Measurements from ENCODE around the gene PIK3IP1.

PIK3IP1 gene

DNA sequence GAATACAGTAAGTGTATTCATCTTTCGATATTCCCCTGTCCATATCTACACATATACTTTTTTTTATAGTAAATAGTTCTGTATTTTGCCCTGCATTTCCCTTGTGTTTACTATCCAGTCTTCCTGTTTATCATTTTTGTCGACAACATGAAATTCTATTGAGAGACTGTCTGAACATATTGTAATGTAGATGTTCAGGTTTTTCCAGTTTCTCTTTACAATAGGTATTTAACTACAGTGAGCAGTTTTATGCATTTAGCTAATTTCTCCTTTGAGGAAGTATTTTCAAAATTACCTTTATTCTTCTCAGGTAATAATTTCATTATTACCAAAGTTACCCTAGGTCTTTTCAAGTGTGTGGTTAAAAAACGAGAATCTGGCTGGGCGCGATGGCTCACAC lies 16.7 kb downstream of the PIK3IP1 start:
- ATAC-seq: no peak
- no peak for TF ChIP-seq ZFP3 (CRISPR knock-in tag; IDR thresholded peaks at IDR 0.05)
- TF ChIP-seq ZNF8 (CRISPR knock-in tag; IDR thresholded peaks at IDR 0.05): no peak
- no peak for TF ChIP-seq RARB (CRISPR knock-in tag; IDR thresholded peaks at IDR 0.05)
- TF ChIP-seq, protein P1, sequence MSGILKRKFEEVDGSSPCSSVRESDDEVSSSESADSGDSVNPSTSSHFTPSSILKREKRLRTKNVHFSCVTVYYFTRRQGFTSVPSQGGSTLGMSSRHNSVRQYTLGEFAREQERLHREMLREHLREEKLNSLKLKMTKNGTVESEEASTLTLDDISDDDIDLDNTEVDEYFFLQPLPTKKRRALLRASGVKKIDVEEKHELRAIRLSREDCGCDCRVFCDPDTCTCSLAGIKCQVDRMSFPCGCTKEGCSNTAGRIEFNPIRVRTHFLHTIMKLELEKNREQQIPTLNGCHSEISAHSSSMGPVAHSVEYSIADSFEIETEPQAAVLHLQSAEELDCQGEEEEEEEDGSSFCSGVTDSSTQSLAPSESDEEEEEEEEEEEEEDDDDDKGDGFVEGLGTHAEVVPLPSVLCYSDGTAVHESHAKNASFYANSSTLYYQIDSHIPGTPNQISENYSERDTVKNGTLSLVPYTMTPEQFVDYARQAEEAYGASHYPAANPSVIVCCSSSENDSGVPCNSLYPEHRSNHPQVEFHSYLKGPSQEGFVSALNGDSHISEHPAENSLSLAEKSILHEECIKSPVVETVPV (CRISPR knock-in tag; IDR thresholded peaks at IDR 0.05): no peak
- no peak for TF ChIP-seq ARNTL (CRISPR knock-in tag; IDR thresholded peaks at IDR 0.05; ENCODE audit: borderline replicate concordance, low read depth)
- TF ChIP-seq, protein P2, sequence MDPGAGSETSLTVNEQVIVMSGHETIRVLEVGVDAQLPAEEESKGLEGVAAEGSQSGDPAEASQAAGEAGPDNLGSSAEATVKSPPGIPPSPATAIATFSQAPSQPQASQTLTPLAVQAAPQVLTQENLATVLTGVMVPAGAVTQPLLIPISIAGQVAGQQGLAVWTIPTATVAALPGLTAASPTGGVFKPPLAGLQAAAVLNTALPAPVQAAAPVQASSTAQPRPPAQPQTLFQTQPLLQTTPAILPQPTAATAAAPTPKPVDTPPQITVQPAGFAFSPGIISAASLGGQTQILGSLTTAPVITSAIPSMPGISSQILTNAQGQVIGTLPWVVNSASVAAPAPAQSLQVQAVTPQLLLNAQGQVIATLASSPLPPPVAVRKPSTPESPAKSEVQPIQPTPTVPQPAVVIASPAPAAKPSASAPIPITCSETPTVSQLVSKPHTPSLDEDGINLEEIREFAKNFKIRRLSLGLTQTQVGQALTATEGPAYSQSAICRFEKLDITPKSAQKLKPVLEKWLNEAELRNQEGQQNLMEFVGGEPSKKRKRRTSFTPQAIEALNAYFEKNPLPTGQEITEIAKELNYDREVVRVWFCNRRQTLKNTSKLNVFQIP (CRISPR knock-in tag; IDR thresholded peaks at IDR 0.05; ENCODE audit: borderline replicate concordance, low read depth): no peak
- TF ChIP-seq TCF4 (CRISPR knock-in tag; IDR thresholded peaks at IDR 0.05; ENCODE audit: borderline replicate concordance): no peak
- TF ChIP-seq ISL1 (CRISPR knock-in tag; IDR thresholded peaks at IDR 0.05): no peak
- TF ChIP-seq GLIS3 (CRISPR knock-in tag; IDR thresholded peaks at IDR 0.05): no peak
- TF ChIP-seq PPARA (CRISPR knock-in tag; IDR thresholded peaks at IDR 0.05; ENCODE audit: borderline replicate concordance): no peak
- no peak for TF ChIP-seq TOX (CRISPR knock-in tag; IDR thresholded peaks at IDR 0.05; ENCODE audit: borderline replicate concordance)
- no peak for TF ChIP-seq PATZ1 (CRISPR knock-in tag; IDR thresholded peaks at IDR 0.05; ENCODE audit: borderline replicate concordance)
- no peak for TF ChIP-seq ZNF70 (CRISPR knock-in tag; IDR thresholded peaks at IDR 0.05)

DNA sequence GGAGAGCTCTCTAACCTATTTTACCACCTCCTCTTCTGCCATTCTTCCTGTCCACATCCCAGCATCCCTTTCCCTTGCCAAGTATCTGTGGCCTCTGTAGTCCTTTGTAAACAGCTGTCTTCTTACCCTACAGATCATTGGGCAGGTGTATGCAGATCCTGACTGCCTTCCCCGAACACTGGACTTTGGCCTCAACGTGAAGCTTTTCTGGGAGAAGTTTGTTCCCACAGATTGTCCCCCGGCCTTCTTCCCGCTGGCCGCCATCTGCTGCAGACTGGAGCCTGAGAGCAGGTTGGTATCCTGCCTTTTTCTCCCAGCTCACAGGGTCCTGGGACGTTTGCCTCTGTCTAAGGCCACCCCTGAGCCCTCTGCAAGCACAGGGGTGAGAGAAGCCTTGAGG lies 17.3 kb downstream of the PIK3IP1 start:
- TF ChIP-seq ESRRG (CRISPR knock-in tag; IDR thresholded peaks at IDR 0.05): no peak
- no peak for ATAC-seq

DNA sequence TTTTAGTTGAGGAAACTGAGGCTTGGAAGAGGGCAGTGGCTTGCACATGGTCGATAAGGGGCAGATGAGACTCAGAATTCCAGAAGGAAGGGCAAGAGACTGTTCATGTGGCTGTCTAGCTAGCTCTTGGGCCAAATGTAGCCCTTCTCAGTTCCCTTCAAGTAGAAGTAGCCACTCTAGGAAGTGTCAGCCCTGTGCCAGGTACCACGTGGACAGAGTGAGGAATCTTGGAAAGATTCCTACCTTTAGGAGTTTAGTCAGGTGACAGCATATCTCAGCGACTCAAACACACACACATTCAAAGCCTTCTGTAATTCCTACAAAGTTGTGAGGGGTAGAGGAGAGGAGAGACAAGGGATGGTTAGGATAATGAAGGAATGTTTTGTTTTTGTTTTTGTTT lies 18.3 kb downstream of the PIK3IP1 start:
- TF ChIP-seq OSR1 (CRISPR knock-in tag; IDR thresholded peaks at IDR 0.05) (no peak), GLIS3 (CRISPR knock-in tag; IDR thresholded peaks at IDR 0.05) (no peak), PATZ1 (CRISPR knock-in tag; IDR thresholded peaks at IDR 0.05; ENCODE audit: borderline replicate concordance) (no peak), ZFP30 (CRISPR knock-in tag; IDR thresholded peaks at IDR 0.05) (no peak)
- ATAC-seq: no peak

DNA sequence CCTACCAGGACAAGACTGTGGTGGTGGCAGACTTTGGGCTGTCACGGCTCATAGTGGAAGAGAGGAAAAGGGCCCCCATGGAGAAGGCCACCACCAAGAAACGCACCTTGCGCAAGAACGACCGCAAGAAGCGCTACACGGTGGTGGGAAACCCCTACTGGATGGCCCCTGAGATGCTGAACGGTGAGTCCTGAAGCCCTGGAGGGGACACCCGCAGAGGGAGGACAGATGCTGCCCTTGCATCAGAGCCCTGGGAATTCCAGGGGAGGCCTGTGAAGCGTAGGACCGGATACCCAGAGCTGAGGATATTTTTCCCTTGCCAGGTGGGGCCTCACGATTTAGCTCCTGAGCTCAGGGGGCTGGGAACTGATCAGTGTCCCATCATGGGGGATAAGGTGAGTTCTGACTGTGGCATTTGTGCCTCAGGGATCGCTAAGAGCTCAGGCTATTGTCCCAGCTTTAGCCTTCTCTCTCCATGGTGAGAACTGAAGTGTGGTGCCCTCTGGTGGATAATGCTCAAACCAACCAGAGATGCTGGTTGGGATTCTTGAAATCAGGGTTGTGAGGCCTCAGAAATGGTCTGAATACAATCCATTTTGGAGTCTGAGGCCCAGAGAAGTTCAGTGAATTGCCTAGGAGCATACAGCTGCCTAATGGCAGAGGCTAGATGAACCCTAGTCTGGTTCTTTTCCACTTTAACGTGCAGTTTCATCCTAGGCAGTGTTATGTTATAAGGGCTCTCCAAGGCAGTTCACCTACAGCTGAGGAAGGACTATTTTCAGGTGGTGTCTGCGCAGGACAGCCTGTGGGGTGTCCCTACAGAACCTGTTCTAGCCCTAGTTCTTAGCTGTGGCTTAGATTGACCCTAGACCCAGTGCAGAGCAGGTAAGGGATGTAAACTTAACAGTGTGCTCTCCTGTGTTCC lies 19.5 kb downstream of the PIK3IP1 start:
- peak; percentile 93 for ATAC-seq

More for the DNA sequence above, 19.5 kb downstream of the PIK3IP1 start:
- TF ChIP-seq ZFP30 (CRISPR knock-in tag; IDR thresholded peaks at IDR 0.05) (no peak), GLIS3 (CRISPR knock-in tag; IDR thresholded peaks at IDR 0.05) (no peak), BACH2 (CRISPR knock-in tag; IDR thresholded peaks at IDR 0.05; ENCODE audit: borderline replicate concordance) (no peak), RARB (CRISPR knock-in tag; IDR thresholded peaks at IDR 0.05) (no peak), ZNF565 (CRISPR knock-in tag; conservative IDR thresholded peaks at IDR 0.05; ENCODE audit: low read depth) (no peak), ZNF8 (CRISPR knock-in tag; IDR thresholded peaks at IDR 0.05) (no peak)
- TF ChIP-seq, protein P3, sequence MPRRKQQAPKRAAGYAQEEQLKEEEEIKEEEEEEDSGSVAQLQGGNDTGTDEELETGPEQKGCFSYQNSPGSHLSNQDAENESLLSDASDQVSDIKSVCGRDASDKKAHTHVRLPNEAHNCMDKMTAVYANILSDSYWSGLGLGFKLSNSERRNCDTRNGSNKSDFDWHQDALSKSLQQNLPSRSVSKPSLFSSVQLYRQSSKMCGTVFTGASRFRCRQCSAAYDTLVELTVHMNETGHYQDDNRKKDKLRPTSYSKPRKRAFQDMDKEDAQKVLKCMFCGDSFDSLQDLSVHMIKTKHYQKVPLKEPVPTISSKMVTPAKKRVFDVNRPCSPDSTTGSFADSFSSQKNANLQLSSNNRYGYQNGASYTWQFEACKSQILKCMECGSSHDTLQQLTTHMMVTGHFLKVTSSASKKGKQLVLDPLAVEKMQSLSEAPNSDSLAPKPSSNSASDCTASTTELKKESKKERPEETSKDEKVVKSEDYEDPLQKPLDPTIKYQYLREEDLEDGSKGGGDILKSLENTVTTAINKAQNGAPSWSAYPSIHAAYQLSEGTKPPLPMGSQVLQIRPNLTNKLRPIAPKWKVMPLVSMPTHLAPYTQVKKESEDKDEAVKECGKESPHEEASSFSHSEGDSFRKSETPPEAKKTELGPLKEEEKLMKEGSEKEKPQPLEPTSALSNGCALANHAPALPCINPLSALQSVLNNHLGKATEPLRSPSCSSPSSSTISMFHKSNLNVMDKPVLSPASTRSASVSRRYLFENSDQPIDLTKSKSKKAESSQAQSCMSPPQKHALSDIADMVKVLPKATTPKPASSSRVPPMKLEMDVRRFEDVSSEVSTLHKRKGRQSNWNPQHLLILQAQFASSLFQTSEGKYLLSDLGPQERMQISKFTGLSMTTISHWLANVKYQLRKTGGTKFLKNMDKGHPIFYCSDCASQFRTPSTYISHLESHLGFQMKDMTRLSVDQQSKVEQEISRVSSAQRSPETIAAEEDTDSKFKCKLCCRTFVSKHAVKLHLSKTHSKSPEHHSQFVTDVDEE (CRISPR knock-in tag; IDR thresholded peaks at IDR 0.05): no peak
- TF ChIP-seq, protein P4, sequence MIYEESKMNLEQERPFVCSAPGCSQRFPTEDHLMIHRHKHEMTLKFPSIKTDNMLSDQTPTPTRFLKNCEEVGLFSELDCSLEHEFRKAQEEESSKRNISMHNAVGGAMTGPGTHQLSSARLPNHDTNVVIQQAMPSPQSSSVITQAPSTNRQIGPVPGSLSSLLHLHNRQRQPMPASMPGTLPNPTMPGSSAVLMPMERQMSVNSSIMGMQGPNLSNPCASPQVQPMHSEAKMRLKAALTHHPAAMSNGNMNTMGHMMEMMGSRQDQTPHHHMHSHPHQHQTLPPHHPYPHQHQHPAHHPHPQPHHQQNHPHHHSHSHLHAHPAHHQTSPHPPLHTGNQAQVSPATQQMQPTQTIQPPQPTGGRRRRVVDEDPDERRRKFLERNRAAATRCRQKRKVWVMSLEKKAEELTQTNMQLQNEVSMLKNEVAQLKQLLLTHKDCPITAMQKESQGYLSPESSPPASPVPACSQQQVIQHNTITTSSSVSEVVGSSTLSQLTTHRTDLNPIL (CRISPR knock-in tag; IDR thresholded peaks at IDR 0.05; ENCODE audit: low read depth): no peak

Measured in SK-N-SH treated with all-trans-retinoic acid at 6 μM for 48 hours (cell line).